Measurements from ENCODE around the gene GRM7.

DNA sequence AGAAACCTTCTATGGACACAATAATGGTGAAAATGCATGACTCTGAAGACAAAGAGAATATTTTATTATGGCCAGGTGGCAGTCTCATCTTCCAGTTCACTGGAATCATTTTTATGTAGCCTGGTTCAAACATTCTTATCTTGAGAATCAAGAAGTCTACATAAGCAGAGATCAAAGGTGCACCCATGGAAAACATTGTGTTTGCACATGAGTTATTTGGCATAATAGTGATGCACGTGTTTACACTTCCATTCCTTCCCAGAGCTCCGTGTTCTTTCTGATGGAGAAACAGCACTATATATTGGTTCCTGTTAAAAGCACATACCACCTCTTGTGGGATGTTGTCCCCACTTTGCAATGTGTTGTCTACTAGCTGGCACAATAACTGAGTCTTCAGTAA, 572.2 kb downstream of the GRM7 start:
- no peak for TF ChIP-seq CTCF (IDR thresholded peaks at IDR 0.05 in 8 of 11, conservative IDR thresholded peaks at IDR 0.05 in 3 of 11)
- TF ChIP-seq POLR2A (IDR thresholded peaks at IDR 0.05) = no peak
- TF ChIP-seq POLR2AphosphoS5 (IDR thresholded peaks at IDR 0.05) = no peak
